ENCODE data around the gene KRTAP10-4. TPM values are rescaled to one million over a fixed set of nuclear protein-coding genes. Genes with fewer than 3 reads are reported as not detected.

The KRTAP10-4 gene
- total and polyA plus RNA-seq, 3 donors from 2014 or later = 0.24 TPM; not detected in 2

Other genes with a start within 250 kb of the KRTAP10-4 start
- 10 to 100 TPM; 71.7 to 81.6 TPM for gene CFAP410, start 234.3 kb upstream of the KRTAP10-4 start, total RNA-seq
- 40.8 TPM for gene CFAP410, start 234.3 kb upstream of the KRTAP10-4 start, polyA plus RNA-seq (ENCODE audit: insufficient read depth, low read depth, low replicate concordance)
- gene TRPM2, start 220.1 kb upstream of the KRTAP10-4 start, total RNA-seq = 1 to 10 TPM; 3.0 to 3.9 TPM
- gene TRPM2, start 220.1 kb upstream of the KRTAP10-4 start, polyA plus RNA-seq (ENCODE audit: insufficient read depth, low read depth, low replicate concordance) = 4.9 TPM
- 10 to 100 TPM in 1 of 2 donors, 1 to 10 TPM in 1; 8.3 to 11.8 TPM for gene LRRC3, start 118.2 kb upstream of the KRTAP10-4 start, total RNA-seq
- gene LRRC3, start 118.2 kb upstream of the KRTAP10-4 start, polyA plus RNA-seq (ENCODE audit: insufficient read depth, low read depth, low replicate concordance) = 4.9 TPM
- gene KRTAP10-1, start 33.5 kb upstream of the KRTAP10-4 start, total RNA-seq = not detected
- gene KRTAP10-1, start 33.5 kb upstream of the KRTAP10-4 start, polyA plus RNA-seq (ENCODE audit: insufficient read depth, low read depth, low replicate concordance) = not detected
- gene KRTAP10-2, start 22.2 kb upstream of the KRTAP10-4 start, total RNA-seq = not detected
- gene KRTAP10-2, start 22.2 kb upstream of the KRTAP10-4 start, polyA plus RNA-seq (ENCODE audit: insufficient read depth, low read depth, low replicate concordance) = not detected
- gene KRTAP10-3, start 14.9 kb upstream of the KRTAP10-4 start, total RNA-seq = not detected
- gene KRTAP10-3, start 14.9 kb upstream of the KRTAP10-4 start, polyA plus RNA-seq (ENCODE audit: insufficient read depth, low read depth, low replicate concordance) = not detected
- not detected for gene KRTAP10-5, start 6.9 kb downstream of the KRTAP10-4 start, total RNA-seq
- gene KRTAP10-5, start 6.9 kb downstream of the KRTAP10-4 start, polyA plus RNA-seq (ENCODE audit: insufficient read depth, low read depth, low replicate concordance) = not detected
- not detected for gene KRTAP10-6, start 18.8 kb downstream of the KRTAP10-4 start, total RNA-seq
- not detected for gene KRTAP10-6, start 18.8 kb downstream of the KRTAP10-4 start, polyA plus RNA-seq (ENCODE audit: insufficient read depth, low read depth, low replicate concordance)
- under 1 TPM in 1 of 2 donors, not detected in 1; 0.31 TPM for gene KRTAP10-7, start 26.9 kb downstream of the KRTAP10-4 start, total RNA-seq
- gene KRTAP10-7, start 26.9 kb downstream of the KRTAP10-4 start, polyA plus RNA-seq (ENCODE audit: insufficient read depth, low read depth, low replicate concordance) = not detected
- not detected for gene KRTAP10-8, start 38.4 kb downstream of the KRTAP10-4 start, total RNA-seq
- not detected for gene KRTAP10-8, start 38.4 kb downstream of the KRTAP10-4 start, polyA plus RNA-seq (ENCODE audit: insufficient read depth, low read depth, low replicate concordance)
- not detected for gene KRTAP10-9, start 53.4 kb downstream of the KRTAP10-4 start, total RNA-seq
- not detected for gene KRTAP10-9, start 53.4 kb downstream of the KRTAP10-4 start, polyA plus RNA-seq (ENCODE audit: insufficient read depth, low read depth, low replicate concordance)
- not detected for gene KRTAP10-10, start 63.6 kb downstream of the KRTAP10-4 start, total RNA-seq
- not detected for gene KRTAP10-10, start 63.6 kb downstream of the KRTAP10-4 start, polyA plus RNA-seq (ENCODE audit: insufficient read depth, low read depth, low replicate concordance)
- under 1 TPM in 1 of 2 donors, not detected in 1; 0.37 TPM for gene KRTAP10-11, start 72.7 kb downstream of the KRTAP10-4 start, total RNA-seq
- not detected for gene KRTAP10-11, start 72.7 kb downstream of the KRTAP10-4 start, polyA plus RNA-seq (ENCODE audit: insufficient read depth, low read depth, low replicate concordance)
- not detected for gene KRTAP12-4, start 80.9 kb downstream of the KRTAP10-4 start, total RNA-seq
- not detected for gene KRTAP12-4, start 80.9 kb downstream of the KRTAP10-4 start, polyA plus RNA-seq (ENCODE audit: insufficient read depth, low read depth, low replicate concordance)
- gene KRTAP12-3, start 84.2 kb downstream of the KRTAP10-4 start, total RNA-seq = not detected
- gene KRTAP12-3, start 84.2 kb downstream of the KRTAP10-4 start, polyA plus RNA-seq (ENCODE audit: insufficient read depth, low read depth, low replicate concordance) = not detected
- gene KRTAP12-2, start 93.2 kb downstream of the KRTAP10-4 start, total RNA-seq = under 1 TPM in 1 of 2 donors, not detected in 1; 0.79 TPM
- not detected for gene KRTAP12-2, start 93.2 kb downstream of the KRTAP10-4 start, polyA plus RNA-seq (ENCODE audit: insufficient read depth, low read depth, low replicate concordance)
- gene KRTAP12-1, start 108.4 kb downstream of the KRTAP10-4 start, total RNA-seq = not detected
- not detected for gene KRTAP12-1, start 108.4 kb downstream of the KRTAP10-4 start, polyA plus RNA-seq (ENCODE audit: insufficient read depth, low read depth, low replicate concordance)
- not detected for gene KRTAP10-12, start 123.4 kb downstream of the KRTAP10-4 start, total RNA-seq
- gene KRTAP10-12, start 123.4 kb downstream of the KRTAP10-4 start, polyA plus RNA-seq (ENCODE audit: insufficient read depth, low read depth, low replicate concordance) = not detected
- under 1 TPM; 0.55 to 0.62 TPM for gene TSPEAR, start 137.8 kb downstream of the KRTAP10-4 start, total RNA-seq
- gene TSPEAR, start 137.8 kb downstream of the KRTAP10-4 start, polyA plus RNA-seq (ENCODE audit: insufficient read depth, low read depth, low replicate concordance) = 0.53 TPM
- gene UBE2G2, start 228.1 kb downstream of the KRTAP10-4 start, total RNA-seq = 10 to 100 TPM; 73.6 to 82.8 TPM
- gene UBE2G2, start 228.1 kb downstream of the KRTAP10-4 start, polyA plus RNA-seq (ENCODE audit: insufficient read depth, low read depth, low replicate concordance) = 38.9 TPM
- gene SUMO3, start 244.3 kb downstream of the KRTAP10-4 start, total RNA-seq = 10 to 100 TPM; 69.9 to 87.9 TPM
- 93.0 TPM for gene SUMO3, start 244.3 kb downstream of the KRTAP10-4 start, polyA plus RNA-seq (ENCODE audit: insufficient read depth, low read depth, low replicate concordance)